ENCODE measurements around the gene ADGRB3.

- TF ChIP-seq POLR2AphosphoS5 (IDR thresholded peaks at IDR 0.05; ENCODE audit: borderline replicate concordance, low read depth, low read length) (peak; percentile 32; the same call in 1 of the 2 replicates), EZH2 (IDR thresholded peaks at IDR 0.05) (no peak)
Measured at GRCh38 chr6:68728159-68728979, 93.3 kb downstream of the ADGRB3 start.

All from SK-N-MC (cell line).